Measurements from ENCODE around the gene CAMK1D.

GRCh38 chr10:12684784-12685183 lies 335.4 kb downstream of the CAMK1D start:
- TF ChIP-seq GATA3 (IDR thresholded peaks at IDR 0.05; ENCODE audit: low read depth, low read length) (no peak), GATA2 (IDR thresholded peaks at IDR 0.05; ENCODE audit: low read depth, low read length) (no peak)
